ENCODE data around the gene RPL37.

DNA sequence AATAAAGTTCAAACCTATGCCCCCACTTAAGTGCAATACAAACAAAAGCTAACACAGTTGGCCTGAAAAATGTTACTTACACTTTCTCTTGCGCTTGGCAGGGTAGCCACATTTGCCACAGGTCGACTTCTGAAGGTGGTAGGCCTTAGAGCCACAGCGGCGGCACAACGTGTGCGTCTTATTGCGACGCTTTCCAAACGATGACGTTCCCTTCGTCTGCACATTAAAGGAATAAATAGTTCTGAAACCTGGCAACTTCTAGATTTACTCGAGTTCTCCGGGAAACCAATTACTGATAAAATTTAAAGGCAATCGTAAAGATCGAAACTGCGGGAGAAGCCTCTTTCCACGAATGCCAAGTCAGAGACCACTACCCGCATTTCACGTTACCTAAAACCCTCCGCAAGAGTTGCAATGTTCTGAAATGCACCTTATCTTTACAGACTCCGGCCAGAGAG, 602 bp downstream of the RPL37 start:
- TF ChIP-seq, protein P1, sequence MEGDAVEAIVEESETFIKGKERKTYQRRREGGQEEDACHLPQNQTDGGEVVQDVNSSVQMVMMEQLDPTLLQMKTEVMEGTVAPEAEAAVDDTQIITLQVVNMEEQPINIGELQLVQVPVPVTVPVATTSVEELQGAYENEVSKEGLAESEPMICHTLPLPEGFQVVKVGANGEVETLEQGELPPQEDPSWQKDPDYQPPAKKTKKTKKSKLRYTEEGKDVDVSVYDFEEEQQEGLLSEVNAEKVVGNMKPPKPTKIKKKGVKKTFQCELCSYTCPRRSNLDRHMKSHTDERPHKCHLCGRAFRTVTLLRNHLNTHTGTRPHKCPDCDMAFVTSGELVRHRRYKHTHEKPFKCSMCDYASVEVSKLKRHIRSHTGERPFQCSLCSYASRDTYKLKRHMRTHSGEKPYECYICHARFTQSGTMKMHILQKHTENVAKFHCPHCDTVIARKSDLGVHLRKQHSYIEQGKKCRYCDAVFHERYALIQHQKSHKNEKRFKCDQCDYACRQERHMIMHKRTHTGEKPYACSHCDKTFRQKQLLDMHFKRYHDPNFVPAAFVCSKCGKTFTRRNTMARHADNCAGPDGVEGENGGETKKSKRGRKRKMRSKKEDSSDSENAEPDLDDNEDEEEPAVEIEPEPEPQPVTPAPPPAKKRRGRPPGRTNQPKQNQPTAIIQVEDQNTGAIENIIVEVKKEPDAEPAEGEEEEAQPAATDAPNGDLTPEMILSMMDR (IDR thresholded peaks at IDR 0.05; ENCODE audit: poor library complexity): no peak
- TF ChIP-seq EZH2phosphoT487 (IDR thresholded peaks at IDR 0.05; ENCODE audit: low read depth, severe bottlenecking, unreplicated experiment): no peak
